MCF 10A (cell line): ENCODE results near the gene SLC27A1. TPM values are rescaled to one million over a fixed set of nuclear protein-coding genes. Genes with fewer than 3 reads are reported as not detected.

ENCODE experiments used
- BruUV-seq: library from RNA; stranded (reverse); fragments of 400-500 nt; replicated peaks from 2 replicates; lab custom pipeline; 2021; lab: Mats Ljungman, UMichigan
- CTCF ChIA-PET: fragments of 300-600 bp; sonication (Branson Sonifier 250); formaldehyde crosslinking; extraction: SDS; loops from one replicate; lab custom pipeline; 2021; ENCODE audit warnings: antibody characterized with exemption, inconsistent platforms; lab: Yijun Ruan, JAX
- POLR2A ChIA-PET: fragments of 300-600, 350-650 bp; sonication (Branson Sonifier 250); formaldehyde crosslinking; extraction: SDS; loops from one replicate; lab custom pipeline; 2020; ENCODE audit warnings: antibody characterized with exemption, inconsistent platforms; lab: Yijun Ruan, JAX
- DNase-seq: peaks from one replicate; pipeline ENCODE4 v3.0.0-alpha.2; 2018; ENCODE audit not compliant: unreplicated experiment
- H3K27ac Mint-ChIP-seq: one replicate; pipeline ENCODE4 v1.8.0; 2022; ENCODE audit warnings: mild to moderate bottlenecking, low read depth, mixed read lengths; ENCODE audit not compliant: unreplicated experiment
- H3K27me3 Mint-ChIP-seq: one replicate; pipeline ENCODE4 v1.8.0; 2022; ENCODE audit warnings: mixed read lengths; ENCODE audit not compliant: insufficient read depth, unreplicated experiment
- H3K36me3 Mint-ChIP-seq: one replicate; pipeline ENCODE4 v1.8.0; 2022; ENCODE audit warnings: mild to moderate bottlenecking, moderate library complexity, mixed read lengths; ENCODE audit not compliant: insufficient read depth, unreplicated experiment
- H3K4me1 Mint-ChIP-seq: one replicate; pipeline ENCODE4 v1.8.0; 2022; ENCODE audit warnings: mixed read lengths; ENCODE audit not compliant: insufficient read depth, unreplicated experiment
- H3K4me3 Mint-ChIP-seq: one replicate; pipeline ENCODE4 v1.8.0; 2022; ENCODE audit warnings: mild to moderate bottlenecking, moderate library complexity, mixed read lengths; ENCODE audit not compliant: unreplicated experiment
- H3K9me3 Mint-ChIP-seq: one replicate; pipeline ENCODE4 v1.8.0; 2022; ENCODE audit warnings: mixed read lengths; ENCODE audit not compliant: unreplicated experiment
- intact Hi-C: fragments of 100-400 bp; cut with micrococcal nuclease; formaldehyde crosslinking; loops from 2 replicates; pipeline ENCODE4 v1.14.1; 2022
- total RNA-seq: library from RNA; stranded (reverse); gene quantifications from 2 replicates; pipeline ENCODE4 v1.2.3, GENCODE V29; 2022
- TF ChIP-seq, protein P1 (sequence below): fragments of 200-600 bp; IDR thresholded peaks from one replicate; pipeline ENCODE4 v1.8.0; 2022; ENCODE audit warnings: antibody characterized with exemption, mild to moderate bottlenecking; ENCODE audit not compliant: unreplicated experiment

SLC27A1 gene
- total RNA-seq, 1 experiment from 2014 or later: 5.0 TPM

DNA sequence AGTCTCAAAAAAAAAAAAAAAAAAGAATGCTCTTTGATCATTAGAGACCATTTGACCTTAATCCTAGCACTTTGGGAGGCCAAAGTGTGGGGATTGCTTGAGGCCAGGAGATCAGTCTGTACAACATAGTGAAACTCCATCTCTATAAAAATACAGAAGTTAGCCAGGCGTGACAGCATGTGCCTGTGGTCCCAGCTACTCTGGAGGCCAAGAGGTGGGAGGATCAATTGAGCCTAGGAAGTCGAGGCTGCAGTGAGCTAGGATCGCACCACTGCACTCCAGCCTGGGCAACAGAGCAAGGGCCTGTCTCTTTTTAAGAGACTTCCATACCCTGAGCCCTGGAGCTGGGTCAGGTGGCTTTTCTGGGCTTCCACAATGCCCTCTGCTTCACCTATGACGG lies 73.7 kb downstream of the SLC27A1 start:
- H3K4me1 Mint-ChIP-seq: no peaks in the 10 kb centered on the region
- no TSS peak for BruUV-seq
- DNase-seq: no peak
- POLR2A ChIA-PET: interaction anchor here (0.6 kb wide), 1 partner anchor 329 kb away, joined by 3 read pairs; no protein-coding TSS in a partner anchor
- no peaks in the 10 kb centered on the region for H3K9me3 Mint-ChIP-seq
- no peak overlapping the region for H3K27ac Mint-ChIP-seq
- H3K36me3 Mint-ChIP-seq: peaks cover 3% of the 10 kb centered on the region
- CTCF ChIA-PET: no interaction called here
- no peak overlapping the region for H3K4me3 Mint-ChIP-seq
- intact Hi-C loops: no loop called here
- TF ChIP-seq, protein P1, sequence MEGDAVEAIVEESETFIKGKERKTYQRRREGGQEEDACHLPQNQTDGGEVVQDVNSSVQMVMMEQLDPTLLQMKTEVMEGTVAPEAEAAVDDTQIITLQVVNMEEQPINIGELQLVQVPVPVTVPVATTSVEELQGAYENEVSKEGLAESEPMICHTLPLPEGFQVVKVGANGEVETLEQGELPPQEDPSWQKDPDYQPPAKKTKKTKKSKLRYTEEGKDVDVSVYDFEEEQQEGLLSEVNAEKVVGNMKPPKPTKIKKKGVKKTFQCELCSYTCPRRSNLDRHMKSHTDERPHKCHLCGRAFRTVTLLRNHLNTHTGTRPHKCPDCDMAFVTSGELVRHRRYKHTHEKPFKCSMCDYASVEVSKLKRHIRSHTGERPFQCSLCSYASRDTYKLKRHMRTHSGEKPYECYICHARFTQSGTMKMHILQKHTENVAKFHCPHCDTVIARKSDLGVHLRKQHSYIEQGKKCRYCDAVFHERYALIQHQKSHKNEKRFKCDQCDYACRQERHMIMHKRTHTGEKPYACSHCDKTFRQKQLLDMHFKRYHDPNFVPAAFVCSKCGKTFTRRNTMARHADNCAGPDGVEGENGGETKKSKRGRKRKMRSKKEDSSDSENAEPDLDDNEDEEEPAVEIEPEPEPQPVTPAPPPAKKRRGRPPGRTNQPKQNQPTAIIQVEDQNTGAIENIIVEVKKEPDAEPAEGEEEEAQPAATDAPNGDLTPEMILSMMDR: no peak
- H3K27me3 Mint-ChIP-seq: peaks cover under 1% of the 10 kb centered on the region

GRCh38 chr19:17544418-17544817 lies 74.1 kb downstream of the SLC27A1 start:
- ChIA-PET POLR2A (no interaction called here), CTCF (no interaction called here)
- no peaks in the 10 kb centered on the region for H3K27me3 Mint-ChIP-seq
- H3K4me1 Mint-ChIP-seq: no peaks in the 10 kb centered on the region
- no TSS peak for BruUV-seq
- H3K27ac Mint-ChIP-seq: no peak overlapping the region
- no peaks in the 10 kb centered on the region for H3K9me3 Mint-ChIP-seq
- peaks cover 7% of the 10 kb centered on the region for H3K36me3 Mint-ChIP-seq
- no peak for DNase-seq
- TF ChIP-seq, protein P1: no peak
- no peak overlapping the region for H3K4me3 Mint-ChIP-seq
- intact Hi-C loops: no loop called here

DNA sequence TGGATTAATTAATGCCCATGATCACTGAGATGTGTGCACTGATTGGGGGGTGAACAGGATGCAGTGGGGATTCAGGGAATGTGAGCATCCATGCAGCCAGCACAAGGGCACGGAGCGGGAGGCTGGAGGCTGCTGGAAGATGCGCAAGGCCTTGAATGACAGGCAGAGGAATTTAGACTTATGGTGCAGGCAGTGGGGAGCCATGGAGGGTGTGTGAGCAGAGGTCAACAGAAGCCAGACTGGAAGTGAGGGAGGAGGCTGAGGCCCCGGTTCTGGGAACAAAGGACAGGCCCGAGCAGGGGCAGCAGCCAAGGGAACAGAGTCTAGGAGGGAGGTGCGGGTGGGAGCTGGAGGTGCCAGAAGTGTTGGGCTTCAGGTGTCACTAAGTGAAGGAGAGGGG lies 77.8 kb downstream of the SLC27A1 start:
- intact Hi-C loops: no loop called here
- H3K4me1 Mint-ChIP-seq: peaks cover under 1% of the 10 kb centered on the region
- H3K4me3 Mint-ChIP-seq: no peak overlapping the region
- H3K27me3 Mint-ChIP-seq: no peaks in the 10 kb centered on the region
- TF ChIP-seq, protein P1: no peak
- no peak for DNase-seq
- CTCF ChIA-PET: no interaction called here
- peak overlapping the region; percentile 38 for H3K27ac Mint-ChIP-seq
- H3K9me3 Mint-ChIP-seq: no peaks in the 10 kb centered on the region
- H3K36me3 Mint-ChIP-seq: peaks cover 7% of the 10 kb centered on the region
- no TSS peak for BruUV-seq
- POLR2A ChIA-PET: no interaction called here

DNA sequence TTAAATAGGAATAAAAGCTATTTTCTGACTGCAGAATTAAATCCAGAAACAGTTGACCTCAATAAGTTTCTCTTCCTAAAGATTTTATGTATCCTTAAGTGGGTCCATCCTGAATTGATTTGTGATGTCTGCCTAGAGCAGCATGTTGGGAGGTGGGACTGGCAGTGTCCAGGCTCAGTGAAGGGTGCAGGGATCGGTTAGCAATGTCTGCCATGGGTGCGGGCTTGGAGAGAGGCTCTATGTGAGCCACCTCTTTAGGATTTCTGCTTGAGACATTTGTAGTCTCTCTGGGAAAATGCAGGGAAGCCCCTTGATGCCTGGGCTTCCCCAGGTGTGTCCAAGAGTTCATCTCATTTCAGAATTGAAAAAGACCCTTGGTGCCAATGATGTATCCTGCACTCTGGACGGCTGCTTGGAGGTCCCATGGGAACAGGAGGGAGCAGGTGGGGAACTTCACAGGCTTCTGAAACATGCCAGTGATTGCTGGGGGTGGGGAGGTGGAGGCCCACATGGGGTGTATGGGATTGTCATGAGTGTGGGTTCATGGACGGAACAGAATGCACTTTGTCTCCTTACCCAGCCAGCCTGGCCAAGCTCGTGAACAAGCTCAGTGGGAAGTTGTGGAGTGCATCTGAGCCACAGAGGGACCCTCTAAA lies 78.9 kb downstream of the SLC27A1 start:
- TF ChIP-seq, protein P1: no peak
- peaks cover 7% of the 10 kb centered on the region for H3K36me3 Mint-ChIP-seq
- intact Hi-C loops: no loop called here
- H3K4me1 Mint-ChIP-seq: peaks cover 6% of the 10 kb centered on the region
- H3K27ac Mint-ChIP-seq: no peak overlapping the region
- POLR2A ChIA-PET: interaction anchor here (1.3 kb wide), 1 partner anchor 38 kb away, joined by 3 read pairs; the partner anchor contains the start of gene PGLS
- H3K9me3 Mint-ChIP-seq: no peaks in the 10 kb centered on the region
- H3K4me3 Mint-ChIP-seq: no peak overlapping the region
- CTCF ChIA-PET: interaction anchor here (1.1 kb wide), 1 partner anchor 21 kb away, joined by 3 read pairs; no protein-coding TSS in a partner anchor
- H3K27me3 Mint-ChIP-seq: no peaks in the 10 kb centered on the region
- DNase-seq: no peak
- BruUV-seq: no TSS peak
